ENCODE measurements around the gene GBF1.

DNA sequence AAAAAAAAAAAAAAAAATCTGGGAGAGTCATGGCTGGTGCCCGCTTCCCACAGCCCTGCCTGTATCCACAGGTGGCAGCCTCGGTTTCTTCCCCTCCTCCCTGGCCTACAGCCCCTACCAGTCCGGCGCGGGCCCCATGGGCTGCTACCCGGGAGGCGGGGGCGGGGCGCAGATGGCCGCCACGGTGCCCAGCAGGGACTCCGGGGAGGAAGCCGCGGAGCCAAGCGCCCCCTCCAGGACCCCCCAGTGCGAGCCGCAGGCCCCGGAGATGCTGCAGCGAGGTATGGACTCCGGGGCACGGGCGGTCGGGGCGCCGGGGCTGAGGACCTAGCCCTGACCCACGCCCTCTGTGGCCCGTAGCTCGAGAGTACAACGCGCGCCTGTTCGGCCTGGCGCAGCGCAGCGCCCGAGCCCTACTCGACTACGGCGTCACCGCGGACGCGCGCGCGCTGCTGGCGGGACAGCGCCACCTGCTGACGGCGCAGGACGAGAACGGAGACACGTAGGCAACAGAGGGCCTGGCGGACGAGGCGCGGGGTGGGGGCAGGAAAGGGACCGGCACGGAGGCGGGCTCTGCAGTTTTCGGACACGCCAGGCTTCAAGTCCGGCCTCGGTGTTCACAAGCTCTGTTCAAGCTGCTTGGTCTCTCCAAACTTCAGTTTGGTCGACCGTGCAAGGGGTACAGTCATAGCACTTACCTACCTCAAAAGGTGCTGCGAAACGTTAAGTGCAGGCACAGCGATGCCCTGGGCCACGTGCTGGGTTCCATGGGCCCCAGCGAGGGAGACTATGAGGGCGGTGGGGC lies 154.1 kb downstream of the GBF1 start:
- TF ChIP-seq, protein P1, sequence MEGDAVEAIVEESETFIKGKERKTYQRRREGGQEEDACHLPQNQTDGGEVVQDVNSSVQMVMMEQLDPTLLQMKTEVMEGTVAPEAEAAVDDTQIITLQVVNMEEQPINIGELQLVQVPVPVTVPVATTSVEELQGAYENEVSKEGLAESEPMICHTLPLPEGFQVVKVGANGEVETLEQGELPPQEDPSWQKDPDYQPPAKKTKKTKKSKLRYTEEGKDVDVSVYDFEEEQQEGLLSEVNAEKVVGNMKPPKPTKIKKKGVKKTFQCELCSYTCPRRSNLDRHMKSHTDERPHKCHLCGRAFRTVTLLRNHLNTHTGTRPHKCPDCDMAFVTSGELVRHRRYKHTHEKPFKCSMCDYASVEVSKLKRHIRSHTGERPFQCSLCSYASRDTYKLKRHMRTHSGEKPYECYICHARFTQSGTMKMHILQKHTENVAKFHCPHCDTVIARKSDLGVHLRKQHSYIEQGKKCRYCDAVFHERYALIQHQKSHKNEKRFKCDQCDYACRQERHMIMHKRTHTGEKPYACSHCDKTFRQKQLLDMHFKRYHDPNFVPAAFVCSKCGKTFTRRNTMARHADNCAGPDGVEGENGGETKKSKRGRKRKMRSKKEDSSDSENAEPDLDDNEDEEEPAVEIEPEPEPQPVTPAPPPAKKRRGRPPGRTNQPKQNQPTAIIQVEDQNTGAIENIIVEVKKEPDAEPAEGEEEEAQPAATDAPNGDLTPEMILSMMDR (conservative IDR thresholded peaks at IDR 0.05 in 1 of 2, IDR thresholded peaks at IDR 0.05 in 1 of 2; ENCODE audit: extremely low read depth in 1 of 2, insufficient read depth in 1 of 2, low read depth in 1 of 2, low read length in 2 of 2): peak; percentile 73 to 94
- TF ChIP-seq EZH2 (IDR thresholded peaks at IDR 0.05; ENCODE audit: borderline replicate concordance, low read length): no peak

Measured in mammary epithelial cell (primary cell).